HepG2 (cell line): ENCODE measurements around the gene PHC1. TPM values are rescaled to one million over a fixed set of nuclear protein-coding genes. Genes with fewer than 3 reads are reported as not detected.
"Not testable (repeated sequence)": the region's sequence is repeated elsewhere in the genome, so short reads cannot be mapped to it uniquely, and the experiment has no call there.

Source experiments
- ATAC-seq: fragments of 200-7000 bp; cut with Tn5 transposase; 3 replicates; pipeline ENCODE4 v1.9.1; 2020; ENCODE audit warnings: mild to moderate bottlenecking, moderate library complexity
- BruUV-seq: library from RNA; stranded (reverse); fragments of 400-500 nt; replicated peaks from 2 replicates; lab custom pipeline; 2021; lab: Mats Ljungman, UMichigan
- CTCF ChIA-PET: fragments of 300-600 bp; formaldehyde crosslinking; extraction: SDS; loops from one replicate; lab custom pipeline; 2021; ENCODE audit warnings: low total read pairs, inconsistent platforms, low intra/inter-chr PET ratio; lab: Yijun Ruan, JAX
- POLR2A ChIA-PET: fragments of 350-600 bp; sonication (Branson Sonifier 250); formaldehyde crosslinking; loops from one replicate; lab custom pipeline; 2020; ENCODE audit warnings: antibody characterized with exemption, inconsistent platforms; lab: Yijun Ruan, JAX
- DNase-seq: peaks from one replicate; pipeline ENCODE4 v3.0.0-alpha.2; 2015; ENCODE audit warnings: low spot score
- FAIRE-seq: peaks from 3 replicates; lab custom pipeline; 2011; peaks lifted over from hg19 to GRCh38; lab: Jason Lieb, UNC
- H2AFZ ChIP-seq: one replicate; pipeline ENCODE4 v1.6.1; 2011; ENCODE audit warnings: low read length, inconsistent platforms
- H3K27ac ChIP-seq: fragments of 300-600 bp; 3 replicates; pipeline ENCODE4 v1.8.0; 2011; ENCODE audit warnings: mixed run types, mild to moderate bottlenecking, mixed read lengths, low read length, inconsistent platforms; ENCODE audit not compliant: insufficient read depth; ENCODE audit errors: extremely low read length
- H3K27me3 ChIP-seq, 2 experiments: fragments of 200-600 bp in 1 of 2; 2 replicates in 1 of 2; 3 replicates in 1 of 2; pipeline versions ENCODE4 v1.6.0 to v1.8.0; 2011; ENCODE audit warnings: low read length in 2 of 2, mild to moderate bottlenecking in 2 of 2, moderate library complexity in 2 of 2, inconsistent platforms in 1 of 2; ENCODE audit not compliant: insufficient read depth in 2 of 2, control insufficient read depth in 1 of 2
- H3K36me3 ChIP-seq, 2 experiments: fragments of 200-600 bp in 1 of 2; replicated peaks in 1 of 2; 2 replicates in 1 of 2; 3 replicates in 1 of 2; pipeline versions ENCODE4 v1.5.1 to v1.8.0; 2011; ENCODE audit warnings: low read length in 2 of 2, inconsistent platforms in 1 of 2; ENCODE audit not compliant: insufficient read depth in 2 of 2, control insufficient read depth in 1 of 2
- H3K4me1 ChIP-seq: 2 replicates; pipeline ENCODE4 v1.5.1; 2012; ENCODE audit warnings: low read length, inconsistent platforms; ENCODE audit not compliant: insufficient read depth
- H3K4me2 ChIP-seq: 2 replicates; pipeline ENCODE4 v1.6.0; 2011; ENCODE audit warnings: low read depth, low read length, inconsistent platforms
- H3K4me3 ChIP-seq, 3 experiments: fragments of 200-600 bp in 1 of 3; sonication (generic), shearing (Covaris generic) in 1 of 3; replicated peaks in 1 of 3; 2 replicates each; pipeline ENCODE4 v1.5.1; 2011 to 2016; ENCODE audit warnings: low read length in 3 of 3, inconsistent platforms in 2 of 3, low read depth in 2 of 3, mild to moderate bottlenecking in 2 of 3, control low read depth in 1 of 3, mixed read lengths in 1 of 3; ENCODE audit not compliant: insufficient read depth in 1 of 3
- H3K79me2 ChIP-seq: one replicate; pipeline ENCODE4 v1.6.1; 2011; ENCODE audit warnings: low read length, inconsistent platforms; ENCODE audit not compliant: insufficient read depth
- H3K9ac ChIP-seq: 2 replicates; pipeline ENCODE4 v1.6.0; 2011; ENCODE audit warnings: mild to moderate bottlenecking, low read depth, low read length, inconsistent platforms; ENCODE audit not compliant: insufficient read depth
- H3K9me3 ChIP-seq: 2 replicates; pipeline ENCODE4 v1.5.1; 2012; ENCODE audit warnings: mild to moderate bottlenecking, low read length
- H4K20me1 ChIP-seq: 2 replicates; pipeline ENCODE4 v1.6.0; 2011; ENCODE audit warnings: inconsistent platforms, mild to moderate bottlenecking, low read length, moderate library complexity; ENCODE audit not compliant: insufficient read depth
- CCDC6 ChIP-seq: sonication (generic); formaldehyde crosslinking; IDR thresholded peaks from 2 replicates; pipeline ENCODE4 v1.8.1; 2022; ENCODE audit warnings: mild to moderate bottlenecking, missing genetic modification reagents, moderate library complexity
- KLF12 ChIP-seq: sonication (generic); formaldehyde crosslinking; IDR thresholded peaks from 2 replicates; pipeline ENCODE4 v1.4.0; 2020; ENCODE audit warnings: missing genetic modification reagents, borderline replicate concordance
- MAFF ChIP-seq: IDR thresholded peaks from 2 replicates; pipeline ENCODE4 v1.6.1; 2011; ENCODE audit warnings: low read depth, low read length, improper control_type of control experiment
- MAFK ChIP-seq, 2 experiments: IDR thresholded peaks in 1 of 2; conservative IDR thresholded peaks in 1 of 2; 2 replicates each; pipeline ENCODE4 v1.6.1; 2011; ENCODE audit warnings: improper control_type of control experiment in 2 of 2, low read length in 2 of 2
- POLR2A ChIP-seq, 2 experiments: IDR thresholded peaks; 2 replicates each; pipeline ENCODE4 v1.6.1; 2011; ENCODE audit warnings: low read depth in 2 of 2, low read length in 2 of 2, mild to moderate bottlenecking in 1 of 2, moderate library complexity in 1 of 2; ENCODE audit not compliant: insufficient read depth in 1 of 2
- PTBP1 ChIP-seq: fragments of 200-400 bp; formaldehyde crosslinking; IDR thresholded peaks from 2 replicates; pipeline ENCODE4 v1.6.1; 2018; ENCODE audit warnings: low read length, low read depth; ENCODE audit not compliant: poor library complexity, severe bottlenecking
- SRY ChIP-seq: sonication (generic); formaldehyde crosslinking; IDR thresholded peaks from 2 replicates; pipeline ENCODE4 v1.8.0; 2022; ENCODE audit warnings: mild to moderate bottlenecking, missing genetic modification reagents
- ZBTB1 ChIP-seq: sonication (generic); formaldehyde crosslinking; IDR thresholded peaks from 2 replicates; pipeline ENCODE4 v1.4.0; 2020; ENCODE audit warnings: missing genetic modification reagents, borderline replicate concordance
- ZNF3 ChIP-seq: IDR thresholded peaks from 2 replicates; pipeline ENCODE4 v1.7.0; 2017; ENCODE audit warnings: inconsistent platforms
- ZNF598 ChIP-seq: sonication (generic); formaldehyde crosslinking; IDR thresholded peaks from 2 replicates; pipeline ENCODE4 v1.5.1; 2020; ENCODE audit warnings: mild to moderate bottlenecking, missing genetic modification reagents, borderline replicate concordance
- ZNF629 ChIP-seq: sonication (generic); formaldehyde crosslinking; conservative IDR thresholded peaks from 2 replicates; pipeline ENCODE4 v1.5.0; 2020; ENCODE audit warnings: missing genetic modification reagents
- ZNF687 ChIP-seq: sonication (generic); formaldehyde crosslinking; IDR thresholded peaks from 2 replicates; pipeline ENCODE4 v1.5.1; 2020; ENCODE audit warnings: mild to moderate bottlenecking, missing genetic modification reagents, moderate library complexity
- WGBS: methylation state at CpG from one replicate; pipeline ENCODE4 v1.1.6; 2017; ENCODE audit warnings: low lambda C conversion rate; 5-methylcytosine and 5-hydroxymethylcytosine counted together
- in situ Hi-C: cut with HindIII; loops from 2 replicates; pipeline ENCODE4 v1.10.0; 2017; ENCODE audit warnings: low pct_unique_long_range_greater_than_20kb; ENCODE audit not compliant: extremely low pct_ligation_motif_present
- intact Hi-C: fragments of 100-400 bp; cut with micrococcal nuclease; formaldehyde crosslinking; loops from one replicate; pipeline ENCODE4 v1.10.0; 2022; ENCODE audit not compliant: unreplicated experiment
- polyA plus RNA-seq, 8 experiments: library from polyadenylated mRNA; depleted of rRNA in 3 of 8; stranded (reverse) in 7 of 8; unstranded in 1 of 8; fragments of >200 nt; fragmentation: Illumina TruSeq in 4 of 8; extraction: Trizol in 4 of 8; gene quantifications; 2 replicates each; pipeline versions ENCODE4 v1.2.1 to v1.2.3, GENCODE V29; 2011 to 2016; ENCODE audit warnings: low read depth in 4 of 8, missing spikeins in 1 of 8, mixed read lengths in 1 of 8; ENCODE audit not compliant: insufficient read depth in 1 of 8
- total RNA-seq, 5 experiments: library from RNA; depleted of rRNA; stranded (reverse); fragments of >200 nt; fragmentation: Illumina TruSeq; extraction: Trizol; gene quantifications; 2 replicates each; pipeline ENCODE4 v1.2.3, GENCODE V29; 2016; ENCODE audit warnings: low read depth in 1 of 5
- TF ChIP-seq, protein P1 (sequence below): sonication (generic); IDR thresholded peaks from 2 replicates; pipeline ENCODE4 v1.6.1; 2016; ENCODE audit warnings: low read depth, borderline replicate concordance

PHC1 gene
- total and polyA plus RNA-seq, 2 of the 13 experiments (the other 11 are each of a cell fraction or from before 2014, with no cell fraction given), result 9.4 to 35.0 TPM

- TF ChIP-seq MAFK (conservative IDR thresholded peaks at IDR 0.05 in 1 of 2, IDR thresholded peaks at IDR 0.05 in 1 of 2; ENCODE audit: low read length in 2 of 2), result peak; percentile 73 to 80
- peak; percentile 70 for TF ChIP-seq MAFF
- H3K9ac ChIP-seq, H3K4me3 ChIP-seq, H3K4me1 ChIP-seq, H3K9me3 ChIP-seq, H3K27ac ChIP-seq, H3K4me2 ChIP-seq, H3K27me3 ChIP-seq, intact Hi-C loops, H3K79me2 ChIP-seq, H4K20me1 ChIP-seq, H2AFZ ChIP-seq, ATAC-seq, DNase-seq, BruUV-seq, POLR2A ChIA-PET, CTCF ChIA-PET: not testable (repeated sequence)
- in situ Hi-C loops, result loop anchor here (25.0 kb wide), 1 partner anchor 99 kb away; no protein-coding TSS in a partner anchor
- peaks cover 8 to 14% of the 10 kb centered on the region in 2 experiments for H3K36me3 ChIP-seq
- WGBS, result 100% methylated on average over 2 of the region's 5 CpGs
- peak; percentile 28 for FAIRE-seq
These were observed 23.6 kb downstream of the PHC1 start for GRCh38 chr12:8937842-8938442.

- in situ Hi-C loops, result loop anchor here (25.0 kb wide), 1 partner anchor 95 kb away; no protein-coding TSS in a partner anchor
- ATAC-seq, result no peak
- CTCF ChIA-PET, result no interaction called here
- TF ChIP-seq ZNF598 (CRISPR knock-in tag) (no peak), KLF12 (CRISPR knock-in tag) (no peak), POLR2A (IDR thresholded peaks at IDR 0.05; ENCODE audit: insufficient read depth in 1 of 2, low read depth in 2 of 2, low read length in 2 of 2) (no peak), CCDC6 (CRISPR knock-in tag) (no peak), ZNF3 (CRISPR knock-in tag) (no peak), ZNF687 (CRISPR knock-in tag) (no peak), SRY (CRISPR knock-in tag) (no peak), ZNF629 (CRISPR knock-in tag) (no peak), ZBTB1 (no peak), PTBP1 (no peak)
- TF ChIP-seq, protein P1, sequence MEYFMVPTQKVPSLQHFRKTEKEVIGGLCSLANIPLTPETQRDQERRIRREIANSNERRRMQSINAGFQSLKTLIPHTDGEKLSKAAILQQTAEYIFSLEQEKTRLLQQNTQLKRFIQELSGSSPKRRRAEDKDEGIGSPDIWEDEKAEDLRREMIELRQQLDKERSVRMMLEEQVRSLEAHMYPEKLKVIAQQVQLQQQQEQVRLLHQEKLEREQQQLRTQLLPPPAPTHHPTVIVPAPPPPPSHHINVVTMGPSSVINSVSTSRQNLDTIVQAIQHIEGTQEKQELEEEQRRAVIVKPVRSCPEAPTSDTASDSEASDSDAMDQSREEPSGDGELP, result no peak
These were observed 27.6 kb downstream of the PHC1 start for GRCh38 chr12:8941691-8942478.

More at GRCh38 chr12:8941691-8942478, 27.6 kb downstream of the PHC1 start:
- no peaks in the 10 kb centered on the region for H3K27me3 ChIP-seq
- POLR2A ChIA-PET, result no interaction called here
- H3K9ac ChIP-seq, result no peak overlapping the region
- H3K4me2 ChIP-seq, result no peak overlapping the region
- peaks cover 11% of the 10 kb centered on the region for H3K79me2 ChIP-seq
- H3K4me1 ChIP-seq, result peaks cover 6% of the 10 kb centered on the region
- FAIRE-seq, result no peak
- no peak overlapping the region for H3K27ac ChIP-seq
- H3K36me3 ChIP-seq, result peaks cover 18 to 46% of the 10 kb centered on the region in 2 experiments
- no peak for DNase-seq
- BruUV-seq, result no TSS peak
- H2AFZ ChIP-seq, result no peak overlapping the region
- no peaks in the 10 kb centered on the region for H3K9me3 ChIP-seq
- H3K4me3 ChIP-seq, result no peak overlapping the region
- WGBS, result 95% methylated on average over 4 of the region's 5 CpGs
- H4K20me1 ChIP-seq, result no peaks in the 10 kb centered on the region
- intact Hi-C loops, result no loop called here
